HEK293 (cell line): Measurements from ENCODE around the gene P2RY10.

Source experiments
- CTCF ChIA-PET: fragments of 350-600 bp; formaldehyde crosslinking; extraction: SDS; loops from one replicate; lab custom pipeline; 2021; ENCODE audit warnings: antibody characterized with exemption; lab: Yijun Ruan, JAX
- POLR2A ChIA-PET: fragments of 300-600 bp; formaldehyde crosslinking; extraction: SDS; loops from one replicate; lab custom pipeline; 2020; ENCODE audit warnings: antibody characterized with exemption, inconsistent platforms; lab: Yijun Ruan, JAX
- H3K27ac ChIP-seq: fragments of 200-500 bp; sonication (Bioruptor generic); 2 replicates; pipeline ENCODE4 v1.5.1; 2014; ENCODE audit warnings: low read depth, low read length, control low read depth, inconsistent platforms; ENCODE audit errors: extremely low read depth
- H3K36me3 ChIP-seq, 2 experiments: fragments of 200-500 bp in 1 of 2; sonication (Bioruptor generic) in 1 of 2; 1 replicate in 1 of 2; 2 replicates in 1 of 2; pipeline ENCODE4 v1.5.1; 2014 to 2017; ENCODE audit warnings: inconsistent platforms in 2 of 2, low read length in 2 of 2; ENCODE audit not compliant: control insufficient read depth in 2 of 2, insufficient read depth in 1 of 2
- H3K4me1 ChIP-seq: fragments of 200-500 bp; sonication (Bioruptor generic); 2 replicates; pipeline ENCODE4 v1.5.1; 2014; ENCODE audit warnings: mild to moderate bottlenecking, low read length, inconsistent platforms; ENCODE audit not compliant: control insufficient read depth, insufficient read depth
- H3K4me3 ChIP-seq: 2 replicates; pipeline ENCODE4 v1.5.1; 2011; ENCODE audit warnings: low read depth, mild to moderate bottlenecking, control low read depth, low read length, moderate library complexity
- H3K9me3 ChIP-seq: fragments of 200-500 bp; sonication (Bioruptor generic); 2 replicates; pipeline ENCODE4 v1.5.1; 2014; ENCODE audit warnings: low read depth, low read length, inconsistent platforms; ENCODE audit not compliant: control insufficient read depth, insufficient read depth
- AEBP2 ChIP-seq: fragments of 450-650 bp; formaldehyde crosslinking; IDR thresholded peaks from 2 replicates; pipeline ENCODE4 v1.5.1; 2016; ENCODE audit warnings: missing biosample characterization, missing genetic modification characterization, borderline replicate concordance
- GLIS1 ChIP-seq: fragments of 450-650 bp; formaldehyde crosslinking; IDR thresholded peaks from 2 replicates; pipeline ENCODE4 v1.5.1; 2016; ENCODE audit warnings: missing biosample characterization, missing genetic modification characterization
- KLF10 ChIP-seq: fragments of 450-650 bp; IDR thresholded peaks from 2 replicates; pipeline ENCODE4 v1.5.1; 2018; ENCODE audit warnings: missing biosample characterization, mild to moderate bottlenecking, missing genetic modification characterization
- MZF1 ChIP-seq: fragments of 450-650 bp; formaldehyde crosslinking; IDR thresholded peaks from 2 replicates; pipeline ENCODE4 v1.5.1; 2017; ENCODE audit warnings: missing biosample characterization, missing genetic modification characterization, borderline replicate concordance
- PRDM6 ChIP-seq: fragments of 450-650 bp; formaldehyde crosslinking; IDR thresholded peaks from 2 replicates; pipeline ENCODE4 v1.5.1; 2017; ENCODE audit warnings: missing biosample characterization, missing genetic modification characterization
- REPIN1 ChIP-seq: fragments of 450-650 bp; formaldehyde crosslinking; IDR thresholded peaks from 2 replicates; pipeline ENCODE4 v1.5.1; 2017; ENCODE audit warnings: missing biosample characterization, missing genetic modification characterization, low read depth
- SP7 ChIP-seq: fragments of 450-650 bp; formaldehyde crosslinking; IDR thresholded peaks from 2 replicates; pipeline ENCODE4 v1.5.1; 2016; ENCODE audit warnings: missing biosample characterization, missing genetic modification characterization
- ZFP41 ChIP-seq: fragments of 450-650 bp; formaldehyde crosslinking; IDR thresholded peaks from 2 replicates; pipeline ENCODE4 v1.5.1; 2016; ENCODE audit warnings: missing biosample characterization, missing genetic modification characterization, borderline replicate concordance
- ZNF146 ChIP-seq: fragments of 450-650 bp; formaldehyde crosslinking; IDR thresholded peaks from 2 replicates; pipeline ENCODE4 v1.5.1; 2016; ENCODE audit warnings: missing biosample characterization, missing genetic modification characterization
- ZNF148 ChIP-seq: fragments of 450-650 bp; formaldehyde crosslinking; IDR thresholded peaks from 2 replicates; pipeline ENCODE4 v1.5.0; 2017; ENCODE audit warnings: missing biosample characterization, missing genetic modification characterization, borderline replicate concordance
- ZNF18 ChIP-seq: fragments of 450-650 bp; formaldehyde crosslinking; IDR thresholded peaks from 2 replicates; pipeline ENCODE4 v1.5.1; 2016; ENCODE audit warnings: missing biosample characterization, missing genetic modification characterization
- ZNF221 ChIP-seq: fragments of 450-650 bp; formaldehyde crosslinking; IDR thresholded peaks from 2 replicates; pipeline ENCODE4 v1.5.1; 2017; ENCODE audit warnings: missing biosample characterization, missing genetic modification characterization, borderline replicate concordance
- ZNF274 ChIP-seq, 2 experiments: fragments of 200-500 bp in 1 of 2; fragments of 450-650 bp in 1 of 2; sonication (Bioruptor generic) in 1 of 2; formaldehyde crosslinking in 1 of 2; IDR thresholded peaks; 2 replicates each; pipeline versions ENCODE4 v1.5.1 to v1.6.1; 2014 to 2016; ENCODE audit warnings: borderline replicate concordance in 1 of 2, inconsistent platforms in 1 of 2, low read length in 1 of 2, missing biosample characterization in 1 of 2, missing genetic modification characterization in 1 of 2
- ZNF335 ChIP-seq: fragments of 450-650 bp; formaldehyde crosslinking; conservative IDR thresholded peaks from 2 replicates; pipeline ENCODE4 v1.5.1; 2016; ENCODE audit warnings: missing biosample characterization, missing genetic modification characterization
- ZNF404 ChIP-seq: fragments of 450-650 bp; formaldehyde crosslinking; IDR thresholded peaks from 2 replicates; pipeline ENCODE4 v1.5.1; 2017; ENCODE audit warnings: missing biosample characterization, missing genetic modification characterization
- ZNF571 ChIP-seq: fragments of 450-650 bp; formaldehyde crosslinking; IDR thresholded peaks from 2 replicates; pipeline ENCODE4 v1.5.0; 2017; ENCODE audit warnings: missing biosample characterization, missing genetic modification characterization
- ZNF585B ChIP-seq: fragments of 450-650 bp; formaldehyde crosslinking; IDR thresholded peaks from 2 replicates; pipeline ENCODE4 v1.5.1; 2016; ENCODE audit warnings: missing biosample characterization, missing genetic modification characterization
- ZNF610 ChIP-seq: fragments of 450-650 bp; formaldehyde crosslinking; IDR thresholded peaks from 2 replicates; pipeline ENCODE4 v1.5.1; 2016; ENCODE audit warnings: missing biosample characterization, missing genetic modification characterization, borderline replicate concordance
- ZNF692 ChIP-seq: fragments of 450-650 bp; formaldehyde crosslinking; IDR thresholded peaks from 2 replicates; pipeline ENCODE4 v1.5.1; 2016; ENCODE audit warnings: missing biosample characterization, missing genetic modification characterization

P2RY10 gene

GRCh38 chrX:78957768-78958130, 12.6 kb downstream of the P2RY10 start:
- no peaks in the 10 kb centered on the region for H3K9me3 ChIP-seq
- no peaks in the 10 kb centered on the region for H3K4me1 ChIP-seq
- no peaks in the 10 kb centered on the region for H3K36me3 ChIP-seq
- ChIA-PET CTCF (interaction anchor here (1.4 kb wide), 1 partner anchor 24 kb away, joined by 4 read pairs; no protein-coding TSS in a partner anchor), POLR2A (no interaction called here)
- no peak overlapping the region for H3K27ac ChIP-seq
- TF ChIP-seq KLF10, result no peak
- TF ChIP-seq ZNF148, result no peak
- no peak for TF ChIP-seq ZNF221
- no peak for TF ChIP-seq SP7 (tag by site-specific recombination)
- TF ChIP-seq ZNF610 (tag by site-specific recombination), result no peak
- no peak for TF ChIP-seq ZNF692 (tag by site-specific recombination)
- no peak for TF ChIP-seq AEBP2 (tag by site-specific recombination)
- no peak for TF ChIP-seq PRDM6
- TF ChIP-seq MZF1, result no peak
- H3K4me3 ChIP-seq, result no peak overlapping the region

GRCh38 chrX:78958419-78959116, 13.4 kb downstream of the P2RY10 start:
- no peak for TF ChIP-seq ZNF274 (IDR thresholded peaks at IDR 0.05; ENCODE audit: low read length)
- TF ChIP-seq ZNF274 (tag by site-specific recombination; IDR thresholded peaks at IDR 0.05; ENCODE audit: borderline replicate concordance), result no peak
- no peak for TF ChIP-seq REPIN1 (tag by site-specific recombination)
- TF ChIP-seq GLIS1 (tag by site-specific recombination), result no peak
- TF ChIP-seq ZNF335 (tag by site-specific recombination), result no peak
- no peak for TF ChIP-seq ZFP41
- no peak for TF ChIP-seq ZNF18 (tag by site-specific recombination)
- no peak for TF ChIP-seq ZNF571
- no peak for TF ChIP-seq ZNF585B
- no peak for TF ChIP-seq ZNF404
- TF ChIP-seq ZNF146 (tag by site-specific recombination), result no peak
- TF ChIP-seq, all 188 proteins: peak for 0
- ChIA-PET CTCF (interaction anchor here (1.4 kb wide), 1 partner anchor 23 kb away, joined by 4 read pairs; no protein-coding TSS in a partner anchor), POLR2A (no interaction called here)
- Histone ChIP-seq H3K9me3 (no peaks in the 10 kb centered on the region; the same call in 1 of the 2 replicates), H3K27ac (no peak overlapping the region), H3K4me3 (no peak overlapping the region), H3K36me3 (no peaks in the 10 kb centered on the region), H3K4me1 (no peaks in the 10 kb centered on the region)
